GM18519 (cell line): ENCODE measurements around the gene KIZ.
"Not testable (repeated sequence)": the region's sequence is repeated elsewhere in the genome, so short reads cannot be mapped to it uniquely, and the experiment has no call there.

Experiments
- ATAC-seq: cut with Tn5 transposase; IDR thresholded peaks from one replicate; pipeline ENCODE4 v1.9.1; 2021; ENCODE audit warnings: mild to moderate bottlenecking, moderate library complexity; ENCODE audit not compliant: unreplicated experiment, low FRiP score

The KIZ gene

DNA sequence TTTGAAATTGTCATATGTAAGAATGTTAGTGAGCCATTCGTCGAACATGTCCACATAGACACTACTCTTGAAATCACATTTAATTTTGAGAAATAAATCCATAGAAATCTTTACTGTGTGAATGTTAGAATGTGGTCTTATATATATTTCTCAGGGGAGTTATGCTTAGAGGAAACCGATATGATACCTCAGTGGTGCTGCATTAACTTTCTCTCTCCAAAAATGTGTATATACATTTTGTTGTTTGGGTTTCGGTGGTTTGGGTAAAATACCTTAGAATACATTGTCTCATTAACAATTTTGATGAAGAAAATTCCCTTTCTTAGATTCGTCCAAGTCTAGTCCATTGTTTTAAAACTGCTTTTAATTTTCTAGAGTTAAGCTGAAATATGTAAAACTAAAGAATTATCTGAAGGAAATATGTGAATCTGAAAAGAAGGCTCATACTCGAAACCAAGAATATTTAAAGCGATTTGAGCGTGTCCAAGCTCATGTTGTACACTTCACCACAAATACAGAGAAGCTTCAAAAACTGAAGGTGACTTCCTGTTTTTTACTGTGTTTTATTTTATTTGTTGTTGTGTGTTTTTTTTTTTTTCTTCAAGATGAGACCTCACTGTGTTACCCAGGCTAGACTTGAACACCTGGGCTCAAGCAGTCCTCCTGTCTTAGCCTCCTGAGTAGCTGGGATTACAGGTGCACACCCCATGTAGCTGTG lies 10.3 kb downstream of the KIZ start:
- no peak for ATAC-seq

- ATAC-seq, result no peak
Observed at GRCh38 chr20:21137078-21137477, 11.2 kb downstream of the KIZ start.

DNA sequence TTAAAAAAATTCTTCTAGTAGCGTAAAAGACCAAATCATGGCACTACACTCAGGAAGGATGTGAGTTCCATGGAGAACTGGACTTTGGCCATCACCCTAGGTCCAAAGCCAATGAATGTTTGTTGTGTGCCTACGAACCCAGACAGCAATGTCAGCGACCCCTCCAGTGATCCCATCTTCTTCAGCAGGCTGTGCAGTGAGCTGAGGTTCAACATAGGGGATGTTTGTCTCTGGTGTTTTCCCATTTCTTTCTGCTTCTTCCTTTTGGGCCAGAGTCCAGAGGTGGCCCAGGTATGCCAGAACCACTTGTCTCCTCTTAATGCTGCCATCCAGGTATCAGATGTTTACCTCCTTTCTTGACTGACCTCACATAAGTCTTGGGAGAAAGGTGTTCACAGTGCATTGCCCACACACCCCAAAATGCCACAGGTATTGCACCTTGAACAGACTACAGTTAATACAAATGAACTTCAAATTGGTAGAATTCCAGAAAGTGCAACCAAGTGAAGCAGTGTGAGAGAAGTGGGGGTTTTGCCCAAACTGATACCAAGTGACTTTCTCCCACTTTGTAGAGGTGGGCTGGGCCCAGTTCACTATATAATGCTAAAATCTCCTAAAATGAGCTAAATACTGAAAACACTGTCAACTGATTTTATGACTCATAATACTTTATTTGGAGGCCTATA lies 14.1 kb downstream of the KIZ start:
- ATAC-seq, result no peak

DNA sequence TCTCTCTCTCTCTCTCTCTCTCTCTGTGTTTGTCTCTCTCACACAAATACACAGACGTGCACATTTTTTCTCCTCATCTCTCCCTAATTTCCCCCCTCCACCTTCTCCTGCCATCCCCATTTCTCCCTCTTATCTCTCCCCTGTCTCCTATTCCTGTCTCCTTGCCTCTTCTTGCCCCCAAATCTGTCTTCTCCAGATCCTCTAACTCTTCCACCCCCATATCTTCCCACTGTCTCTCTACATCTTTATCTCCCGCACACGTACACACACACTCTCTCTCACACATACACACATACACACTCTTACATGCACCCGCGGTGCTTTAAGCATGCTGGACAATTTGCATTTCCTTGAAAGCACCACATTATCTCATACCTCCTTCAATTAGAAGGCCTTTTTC lies 15.9 kb downstream of the KIZ start:
- no peak for ATAC-seq

DNA sequence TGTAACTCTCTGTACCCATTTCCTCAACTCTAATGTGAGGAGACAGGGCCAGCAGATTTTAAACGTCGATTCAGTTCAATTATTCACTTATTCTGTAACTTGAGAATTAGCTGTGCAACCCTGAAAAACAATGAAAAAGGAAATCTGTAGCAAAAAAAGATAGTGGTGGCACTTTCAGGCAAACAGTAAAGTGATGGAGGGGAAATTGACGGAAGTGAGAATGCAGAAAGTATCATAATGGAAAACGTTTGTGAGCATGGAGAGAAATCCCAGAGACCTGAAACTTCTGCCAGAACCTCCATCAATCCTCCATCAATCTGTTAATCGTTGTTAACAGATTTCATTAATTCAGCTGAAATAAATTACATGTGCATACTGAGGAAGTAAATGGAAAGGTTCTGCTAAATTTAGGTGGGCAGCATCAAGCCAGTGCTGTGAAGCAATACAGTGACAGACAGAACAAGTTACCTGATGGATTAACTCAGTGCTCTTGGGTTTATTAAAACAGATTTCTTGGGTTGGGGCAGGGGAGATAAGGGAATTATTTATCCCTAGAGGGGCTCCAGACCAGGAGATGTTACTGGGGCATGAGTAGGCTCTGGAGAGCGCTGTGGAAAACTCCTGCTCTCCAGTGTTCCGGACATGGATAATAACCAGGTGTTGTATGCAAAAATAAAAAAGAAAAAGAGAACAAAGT lies 17.5 kb downstream of the KIZ start:
- no peak for ATAC-seq

DNA sequence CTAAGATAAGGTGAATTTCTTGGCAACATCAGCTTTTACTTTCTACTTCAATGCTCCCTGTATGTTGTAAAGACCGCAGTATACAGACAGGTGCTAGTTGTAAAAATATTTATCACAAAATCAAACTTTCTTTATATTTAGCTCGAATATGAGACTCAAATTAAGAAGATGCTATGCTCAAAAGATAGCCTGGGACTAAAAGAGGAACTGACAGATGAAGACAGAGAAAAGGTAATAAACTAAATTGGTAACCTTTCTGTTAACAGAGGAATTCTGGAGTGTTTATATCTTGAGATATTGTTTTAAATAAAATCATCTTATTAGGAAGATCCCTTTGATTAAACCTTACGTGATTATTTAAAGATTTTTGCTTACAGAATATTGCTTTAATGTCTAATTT lies 19.5 kb downstream of the KIZ start:
- ATAC-seq, result no peak

DNA sequence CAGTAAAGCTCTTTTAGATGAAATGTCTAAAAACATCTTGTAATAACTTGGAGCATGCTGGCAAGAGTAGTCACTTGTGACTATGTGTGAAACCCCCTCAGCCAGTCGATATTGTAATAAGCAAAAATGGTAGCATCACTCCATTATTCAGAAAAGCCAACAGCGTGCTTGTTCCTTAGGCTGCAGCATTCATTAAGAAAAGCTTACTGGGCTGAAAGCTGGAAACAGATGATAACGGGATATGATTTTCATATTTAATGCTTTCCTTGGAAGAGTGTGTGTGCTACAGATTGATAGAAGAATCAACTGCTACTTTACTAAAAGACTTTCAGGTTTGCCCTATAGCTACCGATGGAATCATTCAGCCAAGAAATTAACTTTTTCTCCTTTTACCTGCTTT lies 20.3 kb downstream of the KIZ start:
- no peak for ATAC-seq

- no peak for ATAC-seq
Observed at GRCh38 chr20:21147593-21147992, 21.7 kb downstream of the KIZ start.

- ATAC-seq, result no peak
Observed at GRCh38 chr20:21149344-21149743, 23.5 kb downstream of the KIZ start.

- ATAC-seq, result no peak
Observed at GRCh38 chr20:21151791-21152190, 25.9 kb downstream of the KIZ start.

DNA sequence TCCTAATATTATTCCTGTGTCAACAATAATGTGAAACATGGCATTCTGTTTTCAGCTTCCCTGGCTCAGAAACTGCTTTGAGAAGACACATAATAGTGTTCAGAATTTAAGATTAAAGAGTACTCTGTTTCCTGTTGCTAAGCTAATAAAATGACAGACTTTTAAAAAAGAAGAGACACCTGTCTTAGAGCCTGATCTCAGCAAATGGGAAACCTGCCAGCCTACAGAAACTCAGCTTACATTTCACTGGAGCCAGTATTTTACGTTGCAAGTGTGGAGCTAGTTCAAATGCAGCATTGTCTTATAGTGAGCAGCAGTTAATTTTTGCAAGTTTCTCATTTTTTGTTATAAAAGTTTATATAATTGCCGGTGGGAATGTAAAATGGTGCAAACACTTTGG lies 28.8 kb downstream of the KIZ start:
- ATAC-seq, result no peak

GRCh38 chr20:21155268-21155667 lies 29.4 kb downstream of the KIZ start:
- ATAC-seq, result no peak

DNA sequence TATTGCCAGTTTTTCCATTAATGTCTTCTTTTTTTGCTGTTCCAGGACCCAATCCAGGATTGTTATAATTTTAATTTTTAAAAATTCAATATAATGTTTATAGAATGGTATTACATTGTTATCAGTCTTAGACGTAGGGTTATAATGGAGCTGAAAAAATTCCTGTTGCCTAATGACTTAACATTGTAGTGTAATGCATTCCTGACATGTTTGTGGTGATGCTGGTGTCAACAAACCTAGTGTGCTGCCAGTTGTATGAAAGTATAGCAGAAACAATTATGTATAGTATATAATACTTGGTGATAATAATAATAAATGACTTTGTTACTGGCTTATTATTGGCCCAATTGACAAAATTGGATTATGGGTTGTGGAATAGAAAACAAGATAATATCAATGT lies 30.4 kb downstream of the KIZ start:
- no peak for ATAC-seq

DNA sequence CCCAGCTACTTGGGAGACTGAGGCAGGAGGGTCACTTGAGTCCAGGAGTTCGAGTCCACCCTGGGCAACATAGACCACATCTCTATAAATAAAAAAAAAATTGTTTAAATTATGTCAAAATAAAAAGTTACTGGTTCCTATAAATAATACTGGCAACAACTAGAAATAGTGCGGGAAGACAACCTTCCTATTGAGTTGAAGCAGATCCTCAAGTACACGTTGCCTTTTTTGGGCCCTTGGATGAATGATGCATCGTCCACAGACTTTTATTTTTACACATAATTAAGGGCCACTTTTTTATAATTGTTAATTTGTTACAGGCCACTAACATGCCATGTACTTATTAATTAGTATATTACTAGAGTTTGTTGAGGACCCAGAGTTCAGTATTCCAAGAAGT lies 31.1 kb downstream of the KIZ start:
- ATAC-seq, result no peak

GRCh38 chr20:21159658-21160380 lies 33.9 kb downstream of the KIZ start:
- ATAC-seq, result no peak

- no peak for ATAC-seq
Observed at GRCh38 chr20:21161926-21162325, 36.0 kb downstream of the KIZ start.

DNA sequence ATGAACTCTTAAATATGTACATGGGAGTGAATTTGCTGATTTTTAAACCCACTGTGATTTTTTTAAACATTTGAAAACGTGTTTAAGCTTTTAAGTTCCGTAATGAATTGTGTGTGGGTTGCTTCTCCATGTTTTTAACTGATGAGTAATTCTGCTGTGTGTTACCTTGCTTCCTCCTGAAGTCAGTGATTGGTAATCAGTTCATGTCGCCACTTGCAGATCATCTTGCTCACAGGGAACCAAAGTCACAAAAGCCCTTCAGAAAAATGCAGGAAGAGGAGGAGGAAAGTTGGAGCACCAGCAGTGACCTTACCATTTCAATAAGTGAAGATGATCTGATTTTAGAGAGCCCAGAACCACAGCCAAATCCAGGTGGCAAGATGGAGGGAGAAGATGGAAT lies 36.7 kb downstream of the KIZ start:
- ATAC-seq, result no peak

GRCh38 chr20:21166801-21167200 lies 40.9 kb downstream of the KIZ start:
- ATAC-seq, result no peak

GRCh38 chr20:21167261-21167660 lies 41.4 kb downstream of the KIZ start:
- no peak for ATAC-seq

DNA sequence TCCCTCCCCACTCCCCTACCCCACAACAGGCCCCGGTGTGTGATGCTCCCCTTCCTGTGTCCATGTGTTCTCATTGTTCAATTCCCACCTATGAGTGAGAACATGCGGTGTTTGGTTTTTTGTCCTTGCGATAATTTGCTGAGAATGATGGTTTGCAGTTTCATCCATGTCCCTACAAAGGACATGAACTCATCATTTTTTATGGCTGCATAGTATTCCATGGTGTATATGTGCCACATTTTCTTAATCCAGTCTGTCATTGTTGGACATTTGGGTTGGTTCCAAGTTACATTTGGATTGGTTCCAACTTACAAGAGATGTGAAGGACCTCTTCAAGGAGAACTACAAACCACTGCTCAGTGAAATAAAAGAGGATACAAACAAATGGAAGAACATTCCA lies 42.2 kb downstream of the KIZ start:
- ATAC-seq, result not testable (repeated sequence)

- no peak for ATAC-seq
Observed at GRCh38 chr20:21172626-21173025, 46.7 kb downstream of the KIZ start.
